ENCODE results near the gene FOLR2.
A peak's percentile ranks its signal among the peaks of the same experiment; 100 is the strongest.
"Not testable (repeated sequence)": the region's sequence is repeated elsewhere in the genome, so short reads cannot be mapped to it uniquely, and the experiment has no call there.

Gene FOLR2

GRCh38 chr11:72243173-72244059 is 26.8 kb downstream of the FOLR2 start:
- DNase-seq = no peak

GRCh38 chr11:72244060-72244360 is 27.4 kb downstream of the FOLR2 start, which contains the start of gene PHOX2A:
TSS of gene PHOX2A (minus strand) at chr11:72244176. CDS start at chr11:72244004, 172 bp downstream.
- no peak for DNase-seq

- DNase-seq = no peak
Observed at GRCh38 chr11:72244361-72245262, 28.0 kb downstream of the FOLR2 start.

GRCh38 chr11:72245263-72245816 is 28.7 kb downstream of the FOLR2 start:
- no peak for DNase-seq

GRCh38 chr11:72247584-72247983 is 31.0 kb downstream of the FOLR2 start:
- no peak for DNase-seq

GRCh38 chr11:72249961-72250360 is 33.4 kb downstream of the FOLR2 start:
- no peak for DNase-seq

- no peak for DNase-seq
Observed at GRCh38 chr11:72250661-72251464, 34.3 kb downstream of the FOLR2 start.

- DNase-seq = no peak
Observed at GRCh38 chr11:72251614-72252013, 35.0 kb downstream of the FOLR2 start.

GRCh38 chr11:72253392-72253791 is 36.8 kb downstream of the FOLR2 start:
- no peak for DNase-seq

- no peak for DNase-seq
Observed at GRCh38 chr11:72254299-72254993, 37.9 kb downstream of the FOLR2 start.

GRCh38 chr11:72257570-72257969 is 41.0 kb downstream of the FOLR2 start:
- no peak for DNase-seq

- DNase-seq = no peak
Observed at GRCh38 chr11:72259490-72259889, 42.9 kb downstream of the FOLR2 start.

- no peak for DNase-seq
Observed at GRCh38 chr11:72260574-72260973, 44.0 kb downstream of the FOLR2 start.

- no peak for DNase-seq
Observed at GRCh38 chr11:72263361-72263760, 46.8 kb downstream of the FOLR2 start.

- DNase-seq = peak in 1 of 2 experiments; percentile 14
Observed at GRCh38 chr11:72265951-72266350, 49.4 kb downstream of the FOLR2 start.

GRCh38 chr11:72266960-72267359 is 50.4 kb downstream of the FOLR2 start:
- DNase-seq = not testable (repeated sequence)

- DNase-seq = no peak
Observed at GRCh38 chr11:72267956-72268617, 51.5 kb downstream of the FOLR2 start.
